H7 (cell line): ENCODE measurements around the gene FNDC3B. TPM values are rescaled to one million over a fixed set of nuclear protein-coding genes. Genes with fewer than 3 reads are reported as not detected.

ENCODE experiments used
- DNase-seq: peaks from one replicate; pipeline ENCODE4 v3.0.0; 2012
- H3K27me3 ChIP-seq: 2 replicates; pipeline ENCODE4 v1.6.0; 2011; ENCODE audit warnings: mild to moderate bottlenecking, low read length; ENCODE audit not compliant: control insufficient read depth, insufficient read depth
- H3K36me3 ChIP-seq: replicated peaks from 2 replicates; pipeline ENCODE4 v1.5.1; 2011; ENCODE audit warnings: low read length; ENCODE audit not compliant: control insufficient read depth, insufficient read depth
- H3K4me3 ChIP-seq: 2 replicates; pipeline ENCODE4 v1.5.1; 2011; ENCODE audit warnings: low read depth, mild to moderate bottlenecking, control low read depth, low read length, moderate library complexity; ENCODE audit not compliant: insufficient read depth
- total RNA-seq: library from RNA; depleted of rRNA; stranded (reverse); fragments of >200 nt; shearing (Covaris generic); gene quantifications from 2 replicates; pipeline ENCODE4 v1.2.3, GENCODE V29; 2014

The FNDC3B gene
- total RNA-seq, 1 experiment from 2014 or later, result 24.2 TPM

GRCh38 chr3:172159962-172160538 is 120.7 kb downstream of the FNDC3B start:
- Histone ChIP-seq H3K4me3 (no peak overlapping the region), H3K36me3 (no peaks in the 10 kb centered on the region), H3K27me3 (no peaks in the 10 kb centered on the region)
- peak; percentile 13 for DNase-seq

DNA sequence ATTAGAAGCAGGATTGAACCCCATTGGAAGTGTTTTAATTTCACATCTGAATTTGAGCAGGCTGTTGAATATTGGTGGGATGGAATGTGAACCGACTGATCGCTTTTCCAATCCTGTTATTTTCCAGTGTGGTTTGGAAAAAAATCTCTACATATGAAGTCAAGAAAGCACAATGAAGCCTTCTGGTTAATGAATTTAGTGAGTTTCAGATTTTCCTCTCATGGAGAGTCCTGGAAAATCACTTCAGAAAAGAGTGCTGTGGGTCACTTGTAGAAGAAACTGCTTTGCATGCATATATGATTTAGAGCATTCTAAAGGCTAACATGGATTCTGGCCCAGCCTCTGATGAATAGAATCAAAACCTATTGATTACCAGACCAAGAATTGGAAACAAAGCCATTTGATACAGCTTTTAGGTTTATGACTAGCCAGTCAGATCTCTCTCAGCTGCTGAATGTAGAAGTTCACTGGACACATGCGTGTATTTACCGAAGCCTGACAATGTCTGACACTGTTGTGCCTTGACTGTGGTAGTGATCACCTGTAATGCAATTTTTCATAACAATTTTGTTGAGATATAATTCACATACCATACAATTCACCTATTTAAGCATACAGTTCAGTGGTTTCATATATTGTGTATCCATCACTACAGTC is 121.9 kb downstream of the FNDC3B start:
- Histone ChIP-seq H3K36me3 (no peaks in the 10 kb centered on the region), H3K27me3 (no peaks in the 10 kb centered on the region), H3K4me3 (no peak overlapping the region)
- no peak for DNase-seq

DNA sequence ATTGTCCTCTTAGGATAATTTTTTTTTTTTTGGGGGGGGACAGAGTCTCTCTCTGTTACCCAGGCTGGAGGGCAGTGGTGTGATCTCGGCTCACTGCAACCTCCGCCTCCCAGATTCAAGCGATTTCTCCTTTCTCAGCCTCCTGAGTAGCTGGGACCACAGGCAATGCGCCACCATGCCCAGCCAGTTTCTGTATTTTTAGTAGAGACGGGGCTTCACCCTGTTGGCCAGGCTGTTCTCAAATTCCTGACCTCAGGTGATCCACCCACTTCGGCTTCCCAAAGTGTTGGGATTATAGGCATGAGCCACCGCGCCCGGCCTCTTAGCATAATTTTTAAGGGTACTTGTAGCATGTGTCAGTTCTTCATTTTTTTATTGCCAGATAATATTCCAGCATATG is 122.6 kb downstream of the FNDC3B start:
- H3K36me3 ChIP-seq, result no peaks in the 10 kb centered on the region
- no peak overlapping the region for H3K4me3 ChIP-seq
- DNase-seq, result no peak
- H3K27me3 ChIP-seq, result no peaks in the 10 kb centered on the region

DNA sequence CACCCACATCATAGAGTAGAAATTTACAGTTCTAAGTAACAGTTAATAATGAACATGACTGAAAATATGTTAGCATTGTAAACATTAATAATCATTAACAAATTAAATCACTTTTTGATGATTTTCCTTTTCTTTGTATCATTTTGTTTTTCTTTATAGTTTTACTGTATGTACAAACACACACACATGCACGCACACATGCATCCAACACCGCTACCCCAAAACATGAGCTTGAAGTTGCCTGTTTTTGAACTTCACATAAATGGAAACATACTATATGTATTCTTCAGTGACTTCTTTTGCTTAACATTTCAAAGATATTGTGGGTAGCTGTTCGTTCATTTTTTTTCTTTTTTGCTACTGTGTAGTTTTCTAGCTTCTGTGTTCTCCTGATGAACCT is 123.9 kb downstream of the FNDC3B start:
- Histone ChIP-seq H3K36me3 (no peaks in the 10 kb centered on the region), H3K4me3 (no peak overlapping the region), H3K27me3 (no peaks in the 10 kb centered on the region)
- no peak for DNase-seq

- DNase-seq, result no peak
- H3K36me3 ChIP-seq, result no peaks in the 10 kb centered on the region
- H3K27me3 ChIP-seq, result no peaks in the 10 kb centered on the region
- no peak overlapping the region for H3K4me3 ChIP-seq
Observed at GRCh38 chr3:172164620-172165362, 125.4 kb downstream of the FNDC3B start.

- H3K27me3 ChIP-seq, result no peaks in the 10 kb centered on the region
- no peak overlapping the region for H3K4me3 ChIP-seq
- DNase-seq, result no peak
- H3K36me3 ChIP-seq, result no peaks in the 10 kb centered on the region
Observed at GRCh38 chr3:172166261-172166660, 126.9 kb downstream of the FNDC3B start.

DNA sequence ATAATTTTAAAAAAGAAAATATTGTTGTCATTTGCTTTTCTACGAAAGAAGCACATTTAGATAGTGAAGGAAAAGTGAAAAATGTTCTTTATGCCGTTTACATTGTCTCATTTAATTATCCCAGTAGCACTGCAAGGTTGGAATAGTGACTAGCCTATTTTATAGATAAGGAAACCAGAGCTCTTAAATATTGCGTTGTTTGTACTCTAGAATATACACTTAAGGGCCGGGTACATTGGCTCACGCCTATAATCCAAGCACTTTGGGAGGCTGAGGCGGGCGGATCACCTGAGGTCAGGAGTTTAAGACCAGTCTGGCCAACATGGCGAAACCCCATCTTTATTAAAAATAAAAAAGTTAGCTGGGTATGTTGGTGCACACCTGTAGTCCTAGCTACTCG is 127.5 kb downstream of the FNDC3B start:
- Histone ChIP-seq H3K27me3 (no peaks in the 10 kb centered on the region), H3K4me3 (no peak overlapping the region), H3K36me3 (no peaks in the 10 kb centered on the region)
- no peak for DNase-seq

DNA sequence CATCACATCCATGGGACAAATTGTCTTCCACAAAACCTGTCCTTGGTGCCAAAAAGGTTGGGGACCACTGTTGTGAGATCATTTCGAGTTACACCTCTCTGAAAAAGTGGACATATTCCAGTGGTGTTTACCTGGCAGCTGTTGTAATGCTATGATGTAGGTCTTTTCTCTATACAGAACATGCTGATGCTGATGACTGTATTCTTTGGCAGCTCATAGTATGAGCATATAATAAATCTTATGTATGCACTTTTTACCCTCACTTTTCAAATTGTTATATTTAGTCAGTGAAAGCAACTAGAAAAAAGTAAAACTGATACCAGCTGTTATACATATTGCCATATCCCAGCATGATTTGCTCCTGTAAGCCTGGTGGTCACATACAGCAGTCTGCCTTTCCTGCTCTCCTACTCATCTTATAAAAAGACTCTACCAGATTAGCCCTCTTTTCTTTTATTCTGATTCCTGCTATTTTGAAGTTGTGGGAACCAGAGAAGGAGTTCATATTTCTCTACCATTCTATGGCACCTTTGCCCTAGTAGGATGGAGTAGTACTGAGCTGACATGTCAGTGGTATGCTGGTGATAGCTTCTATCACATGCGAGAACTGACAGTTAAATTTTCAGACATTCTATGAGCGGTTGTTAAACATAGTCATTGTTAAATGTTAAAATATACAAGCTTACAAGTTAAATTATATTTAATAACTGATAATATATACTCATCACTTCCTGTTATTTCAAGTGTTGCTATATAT is 128.7 kb downstream of the FNDC3B start:
- H3K27me3 ChIP-seq, result no peaks in the 10 kb centered on the region
- no peaks in the 10 kb centered on the region for H3K36me3 ChIP-seq
- DNase-seq, result no peak
- H3K4me3 ChIP-seq, result no peak overlapping the region

DNA sequence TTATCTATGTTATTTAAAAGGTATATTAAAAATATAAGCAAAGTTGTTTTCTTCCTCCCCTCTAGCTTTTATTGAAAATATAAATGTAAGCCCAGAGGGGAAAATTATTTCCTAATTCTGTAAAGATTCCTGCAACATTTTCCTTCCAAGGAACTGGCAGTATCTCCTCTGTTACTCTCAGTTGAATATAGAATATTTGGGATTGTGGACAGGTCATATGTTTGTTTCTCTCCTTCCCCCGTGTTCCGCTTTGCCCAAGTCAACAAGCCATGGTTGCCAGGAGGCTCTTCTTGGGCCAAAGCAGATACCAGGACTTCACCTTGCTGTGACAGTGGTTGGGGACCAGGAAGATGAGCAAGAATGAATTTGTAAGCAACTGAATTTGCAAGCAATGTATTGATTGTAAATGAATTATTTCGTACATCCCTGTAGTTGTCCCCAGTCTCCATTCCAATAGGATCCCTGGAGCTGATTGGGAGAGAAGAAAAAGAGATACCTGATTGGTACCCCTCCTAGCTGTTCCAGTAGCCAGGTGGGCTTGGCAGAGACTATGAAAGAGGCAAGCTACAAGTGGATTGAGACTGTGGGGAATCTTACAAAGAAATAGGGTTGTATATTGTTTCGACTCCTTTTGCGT is 130.8 kb downstream of the FNDC3B start:
- Histone ChIP-seq H3K36me3 (no peaks in the 10 kb centered on the region), H3K27me3 (no peaks in the 10 kb centered on the region), H3K4me3 (no peak overlapping the region)
- DNase-seq, result no peak

GRCh38 chr3:172170841-172171240 is 131.5 kb downstream of the FNDC3B start:
- H3K36me3 ChIP-seq, result no peaks in the 10 kb centered on the region
- no peaks in the 10 kb centered on the region for H3K27me3 ChIP-seq
- no peak overlapping the region for H3K4me3 ChIP-seq
- DNase-seq, result no peak

DNA sequence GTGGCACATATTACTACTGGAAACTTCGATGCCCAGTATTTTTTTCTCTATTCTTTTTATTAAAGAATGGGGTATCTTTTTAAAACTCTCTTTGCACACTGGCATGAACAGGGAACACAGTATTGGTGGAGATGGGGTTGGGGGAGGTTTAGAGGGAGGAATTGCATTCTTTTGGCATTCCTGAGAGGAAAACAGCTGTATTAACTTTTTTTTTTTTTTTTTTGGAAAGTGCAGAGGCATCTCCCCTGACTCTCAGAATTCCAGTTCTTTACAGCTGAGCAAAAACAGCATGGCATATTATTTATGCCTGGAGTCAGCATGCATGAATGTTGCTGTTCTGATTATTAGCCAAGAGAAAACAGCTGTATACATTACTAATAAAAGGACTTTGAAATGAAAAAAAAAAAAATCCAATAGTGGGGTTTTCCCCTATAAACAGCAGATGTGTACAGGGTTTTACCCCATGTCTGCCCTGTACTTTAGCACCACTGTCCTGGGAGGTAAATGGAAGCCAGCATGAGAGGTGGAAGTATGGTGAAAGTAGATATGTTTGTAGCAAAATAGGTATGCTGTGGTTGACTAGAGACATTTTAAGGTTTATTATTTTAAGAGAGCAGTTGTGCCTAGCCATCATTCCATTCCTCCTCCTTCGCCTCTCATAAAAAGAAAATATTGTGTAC is 132.2 kb downstream of the FNDC3B start:
- no peak for DNase-seq

GRCh38 chr3:172173316-172174254 is 134.2 kb downstream of the FNDC3B start:
- H3K36me3 ChIP-seq, result no peaks in the 10 kb centered on the region
- H3K4me3 ChIP-seq, result no peak overlapping the region
- DNase-seq, result no peak
- no peaks in the 10 kb centered on the region for H3K27me3 ChIP-seq

More for the DNA sequence above, 132.2 kb downstream of the FNDC3B start:
- no peak overlapping the region for H3K4me3 ChIP-seq
- no peaks in the 10 kb centered on the region for H3K36me3 ChIP-seq
- no peaks in the 10 kb centered on the region for H3K27me3 ChIP-seq
